K562 (cell line): Measurements from ENCODE around the gene CREB3L2. TPM values are rescaled to one million over a fixed set of nuclear protein-coding genes. Genes with fewer than 3 reads are reported as not detected.

ENCODE experiments used
- CREM ChIP-seq: IDR thresholded peaks from 2 replicates; pipeline ENCODE4 v1.6.1; 2014; ENCODE audit warnings: antibody characterized with exemption, low read depth
- EHMT2 ChIP-seq: fragments of 450-650 bp; IDR thresholded peaks from 2 replicates; pipeline ENCODE4 v1.6.1; 2018; ENCODE audit warnings: antibody characterized with exemption
- FOXK2 ChIP-seq, 2 experiments: fragments of 450-650 bp; IDR thresholded peaks in 1 of 2; conservative IDR thresholded peaks in 1 of 2; 2 replicates each; pipeline ENCODE4 v1.6.1; 2016; ENCODE audit warnings: low read depth in 2 of 2, mild to moderate bottlenecking in 1 of 2
- PCBP1 ChIP-seq: fragments of 200-400 bp; formaldehyde crosslinking; IDR thresholded peaks from 2 replicates; pipeline ENCODE4 v1.6.1; 2018; ENCODE audit warnings: mild to moderate bottlenecking, low read depth, low read length; ENCODE audit not compliant: poor library complexity, severe bottlenecking
- PRPF4 ChIP-seq: fragments of 200-400 bp; formaldehyde crosslinking; IDR thresholded peaks from one replicate; pipeline ENCODE4 v1.6.1; 2017; ENCODE audit warnings: low read length, low read depth, mild to moderate bottlenecking; ENCODE audit not compliant: insufficient read depth, poor library complexity, severe bottlenecking
- PTRF ChIP-seq: fragments of 450-650 bp; IDR thresholded peaks from 2 replicates; pipeline ENCODE4 v1.6.1; 2016; ENCODE audit warnings: mild to moderate bottlenecking, missing genetic modification characterization, missing compliant biosample characterization
- TCF7L2 ChIP-seq: fragments of 150-350 bp; IDR thresholded peaks from 2 replicates; pipeline ENCODE4 v1.6.1; 2016; ENCODE audit warnings: low read depth, mild to moderate bottlenecking, low read length, moderate library complexity
- ZEB2 ChIP-seq: fragments of 450-650 bp; IDR thresholded peaks from 2 replicates; pipeline ENCODE4 v1.6.1; 2016
- polyA plus RNA-seq, 8 experiments: library from polyadenylated mRNA; depleted of rRNA in 4 of 8; stranded (reverse) in 5 of 8; unstranded in 3 of 8; fragments of >200 nt; fragmentation: Nextera tagmentation in 2 of 8; fragmentation: Illumina TruSeq in 1 of 8; extraction: Ambion mirVana in 2 of 8; extraction: Trizol in 1 of 8; gene quantifications; 2 replicates each; pipeline versions ENCODE4 v1.2.1 to v1.2.3, GENCODE V29; 2011 to 2014; ENCODE audit warnings: inconsistent platforms in 1 of 8, missing spikeins in 1 of 8
- total RNA-seq, 7 experiments: library from RNA; depleted of rRNA in 6 of 7; stranded (reverse); fragments of >200 nt in 6 of 7; fragmentation: Illumina TruSeq in 2 of 7; extraction: Trizol in 2 of 7; gene quantifications; 2 replicates each; pipeline versions ENCODE4 v1.2.1 to v1.2.3, GENCODE V29; 2011 to 2021; ENCODE audit warnings: low replicate concordance in 1 of 7
- TF ChIP-seq, protein P1 (sequence below): sonication (generic); formaldehyde crosslinking; IDR thresholded peaks from 2 replicates; pipeline ENCODE4 v1.8.1; 2023; ENCODE audit warnings: mild to moderate bottlenecking, missing genetic modification reagents
- TF ChIP-seq, protein P2 (sequence below): fragments of 250-450 bp; sonication (Bioruptor Pico); IDR thresholded peaks from 2 replicates; pipeline ENCODE4 v1.8.0; 2022; ENCODE audit warnings: moderate library complexity, mild to moderate bottlenecking, inconsistent platforms
- TF ChIP-seq, protein P3 (sequence below): sonication (generic); formaldehyde crosslinking; IDR thresholded peaks from 2 replicates; pipeline ENCODE4 v1.8.0; 2022; ENCODE audit warnings: missing genetic modification reagents, mild to moderate bottlenecking, borderline replicate concordance
- TF ChIP-seq, protein P4 (sequence below), 2 experiments: IDR thresholded peaks in 1 of 2; conservative IDR thresholded peaks in 1 of 2; 2 replicates each; pipeline ENCODE4 v1.6.1; 2016; ENCODE audit warnings: low read depth in 2 of 2, mild to moderate bottlenecking in 1 of 2, missing compliant biosample characterization in 1 of 2, missing genetic modification characterization in 1 of 2, moderate library complexity in 1 of 2
- TF ChIP-seq, protein P5 (sequence below): fragments of 150-350 bp; IDR thresholded peaks from 2 replicates; pipeline ENCODE4 v1.6.1; 2014; ENCODE audit warnings: low read depth, mild to moderate bottlenecking, low read length, borderline replicate concordance

Gene CREB3L2
- total and polyA plus RNA-seq, 9 of the 15 experiments (the other 6 are each of a cell fraction or from before 2014, with no cell fraction given), result 7.1 to 45.6 (median 15.8) TPM

DNA sequence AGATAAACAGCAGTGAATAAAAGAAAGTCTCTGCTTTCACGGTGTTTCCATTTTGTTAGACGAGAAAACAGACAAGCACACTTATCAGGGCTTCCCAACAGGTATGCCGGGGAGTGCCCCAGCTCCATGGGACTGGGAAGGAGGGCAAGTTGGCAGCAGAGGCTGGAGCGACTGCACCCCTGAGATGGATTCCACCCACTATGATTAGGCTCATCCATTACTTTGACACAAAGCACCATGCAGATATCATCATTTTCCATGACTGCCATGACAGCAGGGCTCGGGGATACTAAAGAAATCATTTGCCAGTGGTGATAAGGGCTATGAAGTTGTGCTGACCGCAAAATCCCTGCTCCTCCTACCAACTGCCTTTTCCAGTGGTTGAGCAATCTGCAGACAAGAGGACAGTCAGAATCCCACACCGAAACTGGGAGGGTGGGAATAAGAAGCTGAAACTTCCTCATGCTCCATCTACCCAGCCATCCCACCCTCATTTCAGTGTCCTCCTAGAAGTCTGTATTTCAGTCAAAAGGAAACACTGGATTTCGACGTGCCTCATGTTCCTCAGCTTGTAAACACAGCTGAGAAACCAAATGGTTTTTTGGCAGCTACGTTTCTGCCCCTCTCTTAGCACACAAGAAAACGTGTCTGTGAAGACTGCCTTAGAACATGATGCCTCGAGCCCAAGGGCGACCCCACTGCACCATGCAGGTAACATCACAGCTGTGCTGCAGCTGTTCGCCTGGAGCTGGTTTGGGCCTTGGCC is 15.5 kb downstream of the CREB3L2 start (continued):
- TF ChIP-seq, protein P1, sequence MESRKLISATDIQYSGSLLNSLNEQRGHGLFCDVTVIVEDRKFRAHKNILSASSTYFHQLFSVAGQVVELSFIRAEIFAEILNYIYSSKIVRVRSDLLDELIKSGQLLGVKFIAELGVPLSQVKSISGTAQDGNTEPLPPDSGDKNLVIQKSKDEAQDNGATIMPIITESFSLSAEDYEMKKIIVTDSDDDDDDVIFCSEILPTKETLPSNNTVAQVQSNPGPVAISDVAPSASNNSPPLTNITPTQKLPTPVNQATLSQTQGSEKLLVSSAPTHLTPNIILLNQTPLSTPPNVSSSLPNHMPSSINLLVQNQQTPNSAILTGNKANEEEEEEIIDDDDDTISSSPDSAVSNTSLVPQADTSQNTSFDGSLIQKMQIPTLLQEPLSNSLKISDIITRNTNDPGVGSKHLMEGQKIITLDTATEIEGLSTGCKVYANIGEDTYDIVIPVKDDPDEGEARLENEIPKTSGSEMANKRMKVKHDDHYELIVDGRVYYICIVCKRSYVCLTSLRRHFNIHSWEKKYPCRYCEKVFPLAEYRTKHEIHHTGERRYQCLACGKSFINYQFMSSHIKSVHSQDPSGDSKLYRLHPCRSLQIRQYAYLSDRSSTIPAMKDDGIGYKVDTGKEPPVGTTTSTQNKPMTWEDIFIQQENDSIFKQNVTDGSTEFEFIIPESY (CRISPR knock-in tag), result peak; percentile 9; the same call in 1 of the 2 replicates
- TF ChIP-seq, protein P2, sequence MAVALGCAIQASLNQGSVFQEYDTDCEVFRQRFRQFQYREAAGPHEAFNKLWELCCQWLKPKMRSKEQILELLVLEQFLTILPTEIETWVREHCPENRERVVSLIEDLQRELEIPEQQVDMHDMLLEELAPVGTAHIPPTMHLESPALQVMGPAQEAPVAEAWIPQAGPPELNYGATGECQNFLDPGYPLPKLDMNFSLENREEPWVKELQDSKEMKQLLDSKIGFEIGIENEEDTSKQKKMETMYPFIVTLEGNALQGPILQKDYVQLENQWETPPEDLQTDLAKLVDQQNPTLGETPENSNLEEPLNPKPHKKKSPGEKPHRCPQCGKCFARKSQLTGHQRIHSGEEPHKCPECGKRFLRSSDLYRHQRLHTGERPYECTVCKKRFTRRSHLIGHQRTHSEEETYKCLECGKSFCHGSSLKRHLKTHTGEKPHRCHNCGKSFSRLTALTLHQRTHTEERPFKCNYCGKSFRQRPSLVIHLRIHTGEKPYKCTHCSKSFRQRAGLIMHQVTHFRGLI, result 0 out of 2 replicates have a peak, but pooled peaks have one; percentile 32
- TF ChIP-seq PCBP1 (no peak), EHMT2 (0 out of 2 replicates have a peak, but pooled peaks have one; percentile 16), TCF7L2 (no peak), FOXK2 (conservative IDR thresholded peaks at IDR 0.05 in 1 of 2, IDR thresholded peaks at IDR 0.05 in 1 of 2; ENCODE audit: low read depth in 2 of 2) (peak; percentile 44 to 74; a peak in 2 of 4 replicates), ZEB2 (0 out of 2 replicates have a peak, but pooled peaks have one; percentile 58), PRPF4 (no peak), PTRF (tag) (no peak), CREM (peak; percentile 63)
- TF ChIP-seq, protein P3, sequence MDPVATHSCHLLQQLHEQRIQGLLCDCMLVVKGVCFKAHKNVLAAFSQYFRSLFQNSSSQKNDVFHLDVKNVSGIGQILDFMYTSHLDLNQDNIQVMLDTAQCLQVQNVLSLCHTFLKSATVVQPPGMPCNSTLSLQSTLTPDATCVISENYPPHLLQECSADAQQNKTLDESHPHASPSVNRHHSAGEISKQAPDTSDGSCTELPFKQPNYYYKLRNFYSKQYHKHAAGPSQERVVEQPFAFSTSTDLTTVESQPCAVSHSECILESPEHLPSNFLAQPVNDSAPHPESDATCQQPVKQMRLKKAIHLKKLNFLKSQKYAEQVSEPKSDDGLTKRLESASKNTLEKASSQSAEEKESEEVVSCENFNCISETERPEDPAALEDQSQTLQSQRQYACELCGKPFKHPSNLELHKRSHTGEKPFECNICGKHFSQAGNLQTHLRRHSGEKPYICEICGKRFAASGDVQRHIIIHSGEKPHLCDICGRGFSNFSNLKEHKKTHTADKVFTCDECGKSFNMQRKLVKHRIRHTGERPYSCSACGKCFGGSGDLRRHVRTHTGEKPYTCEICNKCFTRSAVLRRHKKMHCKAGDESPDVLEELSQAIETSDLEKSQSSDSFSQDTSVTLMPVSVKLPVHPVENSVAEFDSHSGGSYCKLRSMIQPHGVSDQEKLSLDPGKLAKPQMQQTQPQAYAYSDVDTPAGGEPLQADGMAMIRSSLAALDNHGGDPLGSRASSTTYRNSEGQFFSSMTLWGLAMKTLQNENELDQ (CRISPR knock-in tag), result no peak
- TF ChIP-seq, protein P4, sequence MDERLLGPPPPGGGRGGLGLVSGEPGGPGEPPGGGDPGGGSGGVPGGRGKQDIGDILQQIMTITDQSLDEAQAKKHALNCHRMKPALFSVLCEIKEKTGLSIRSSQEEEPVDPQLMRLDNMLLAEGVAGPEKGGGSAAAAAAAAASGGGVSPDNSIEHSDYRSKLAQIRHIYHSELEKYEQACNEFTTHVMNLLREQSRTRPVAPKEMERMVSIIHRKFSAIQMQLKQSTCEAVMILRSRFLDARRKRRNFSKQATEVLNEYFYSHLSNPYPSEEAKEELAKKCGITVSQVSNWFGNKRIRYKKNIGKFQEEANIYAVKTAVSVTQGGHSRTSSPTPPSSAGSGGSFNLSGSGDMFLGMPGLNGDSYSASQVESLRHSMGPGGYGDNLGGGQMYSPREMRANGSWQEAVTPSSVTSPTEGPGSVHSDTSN (CRISPR knock-in tag; IDR thresholded peaks at IDR 0.05; ENCODE audit: low read depth), result no peak
- TF ChIP-seq, protein P4 (tag; conservative IDR thresholded peaks at IDR 0.05; ENCODE audit: low read depth), result peak; percentile 92
- TF ChIP-seq, protein P5, sequence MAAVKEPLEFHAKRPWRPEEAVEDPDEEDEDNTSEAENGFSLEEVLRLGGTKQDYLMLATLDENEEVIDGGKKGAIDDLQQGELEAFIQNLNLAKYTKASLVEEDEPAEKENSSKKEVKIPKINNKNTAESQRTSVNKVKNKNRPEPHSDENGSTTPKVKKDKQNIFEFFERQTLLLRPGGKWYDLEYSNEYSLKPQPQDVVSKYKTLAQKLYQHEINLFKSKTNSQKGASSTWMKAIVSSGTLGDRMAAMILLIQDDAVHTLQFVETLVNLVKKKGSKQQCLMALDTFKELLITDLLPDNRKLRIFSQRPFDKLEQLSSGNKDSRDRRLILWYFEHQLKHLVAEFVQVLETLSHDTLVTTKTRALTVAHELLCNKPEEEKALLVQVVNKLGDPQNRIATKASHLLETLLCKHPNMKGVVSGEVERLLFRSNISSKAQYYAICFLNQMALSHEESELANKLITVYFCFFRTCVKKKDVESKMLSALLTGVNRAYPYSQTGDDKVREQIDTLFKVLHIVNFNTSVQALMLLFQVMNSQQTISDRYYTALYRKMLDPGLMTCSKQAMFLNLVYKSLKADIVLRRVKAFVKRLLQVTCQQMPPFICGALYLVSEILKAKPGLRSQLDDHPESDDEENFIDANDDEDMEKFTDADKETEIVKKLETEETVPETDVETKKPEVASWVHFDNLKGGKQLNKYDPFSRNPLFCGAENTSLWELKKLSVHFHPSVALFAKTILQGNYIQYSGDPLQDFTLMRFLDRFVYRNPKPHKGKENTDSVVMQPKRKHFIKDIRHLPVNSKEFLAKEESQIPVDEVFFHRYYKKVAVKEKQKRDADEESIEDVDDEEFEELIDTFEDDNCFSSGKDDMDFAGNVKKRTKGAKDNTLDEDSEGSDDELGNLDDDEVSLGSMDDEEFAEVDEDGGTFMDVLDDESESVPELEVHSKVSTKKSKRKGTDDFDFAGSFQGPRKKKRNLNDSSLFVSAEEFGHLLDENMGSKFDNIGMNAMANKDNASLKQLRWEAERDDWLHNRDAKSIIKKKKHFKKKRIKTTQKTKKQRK, result no peak
